Muscle layer of colon (tissue), 2 donors: ENCODE data around the gene NUP210.

Source experiments
- H3K27ac ChIP-seq: one replicate; pipeline ENCODE4 v1.7.0; 2013; ENCODE audit warnings: low read depth, mild to moderate bottlenecking, low read length, moderate library complexity
- H3K27me3 ChIP-seq, 2 donors: one replicate each; pipeline ENCODE4 v1.7.0; 2013; ENCODE audit warnings: low read length in 2 of 2, mild to moderate bottlenecking in 2 of 2; ENCODE audit not compliant: insufficient read depth in 2 of 2, control insufficient read depth in 1 of 2
- H3K36me3 ChIP-seq: one replicate; pipeline ENCODE4 v1.7.0; 2013; ENCODE audit warnings: mild to moderate bottlenecking, low read length; ENCODE audit not compliant: insufficient read depth
- H3K4me1 ChIP-seq: one replicate; pipeline ENCODE4 v1.7.0; 2013; ENCODE audit warnings: mild to moderate bottlenecking, low read length; ENCODE audit not compliant: insufficient read depth
- H3K4me3 ChIP-seq, 2 donors: one replicate each; pipeline ENCODE4 v1.7.0; 2013; ENCODE audit warnings: low read length in 2 of 2, low read depth in 1 of 2, mild to moderate bottlenecking in 1 of 2, moderate library complexity in 1 of 2
- H3K9ac ChIP-seq: one replicate; pipeline ENCODE4 v1.7.0; 2013; ENCODE audit warnings: low read length
- H3K9me3 ChIP-seq: one replicate; pipeline ENCODE4 v1.7.0; 2013; ENCODE audit warnings: mild to moderate bottlenecking, low read length
- donor health status: abdominal sarcoma.
- donor health status: Adenocarcinoma of cecum.

The NUP210 gene

GRCh38 chr3:13401149-13401548, 19.0 kb downstream of the NUP210 start:
- Histone ChIP-seq H3K27ac (no peak overlapping the region), H3K36me3 (no peaks in the 10 kb centered on the region), H3K4me1 (no peaks in the 10 kb centered on the region), H3K9me3 (no peaks in the 10 kb centered on the region), H3K9ac (no peak overlapping the region), H3K4me3 (no peak overlapping the region), H3K27me3 (no peaks in the 10 kb centered on the region)

- Histone ChIP-seq H3K36me3 (no peaks in the 10 kb centered on the region), H3K4me1 (no peaks in the 10 kb centered on the region), H3K27ac (no peak overlapping the region), H3K27me3 (no peaks in the 10 kb centered on the region), H3K4me3 (no peak overlapping the region), H3K9me3 (no peaks in the 10 kb centered on the region), H3K9ac (no peak overlapping the region)
Observed at GRCh38 chr3:13400114-13400673, 19.9 kb downstream of the NUP210 start.

- H3K4me3 ChIP-seq: no peak overlapping the region
- no peaks in the 10 kb centered on the region for H3K4me1 ChIP-seq
- no peak overlapping the region for H3K9ac ChIP-seq
- H3K27me3 ChIP-seq: no peaks in the 10 kb centered on the region
- H3K9me3 ChIP-seq: no peaks in the 10 kb centered on the region
- H3K27ac ChIP-seq: no peak overlapping the region
- H3K36me3 ChIP-seq: no peaks in the 10 kb centered on the region
Observed at GRCh38 chr3:13399603-13400002, 20.5 kb downstream of the NUP210 start.

- no peaks in the 10 kb centered on the region for H3K4me1 ChIP-seq
- H3K4me3 ChIP-seq: no peak overlapping the region
- no peaks in the 10 kb centered on the region for H3K27me3 ChIP-seq
- H3K27ac ChIP-seq: no peak overlapping the region
- no peaks in the 10 kb centered on the region for H3K9me3 ChIP-seq
- H3K9ac ChIP-seq: no peak overlapping the region
- no peaks in the 10 kb centered on the region for H3K36me3 ChIP-seq
Observed at GRCh38 chr3:13397316-13397715, 22.8 kb downstream of the NUP210 start.

- H3K9me3 ChIP-seq: no peaks in the 10 kb centered on the region
- no peak overlapping the region for H3K4me3 ChIP-seq
- no peak overlapping the region for H3K27ac ChIP-seq
- no peaks in the 10 kb centered on the region for H3K27me3 ChIP-seq
- no peaks in the 10 kb centered on the region for H3K4me1 ChIP-seq
- no peaks in the 10 kb centered on the region for H3K36me3 ChIP-seq
- H3K9ac ChIP-seq: no peak overlapping the region
Observed at GRCh38 chr3:13394363-13394762, 25.8 kb downstream of the NUP210 start.

GRCh38 chr3:13393427-13394360, 26.4 kb downstream of the NUP210 start:
- no peak overlapping the region for H3K9ac ChIP-seq
- H3K27ac ChIP-seq: no peak overlapping the region
- H3K9me3 ChIP-seq: no peaks in the 10 kb centered on the region
- H3K4me3 ChIP-seq: no peak overlapping the region
- H3K36me3 ChIP-seq: no peaks in the 10 kb centered on the region
- no peaks in the 10 kb centered on the region for H3K4me1 ChIP-seq
- no peaks in the 10 kb centered on the region for H3K27me3 ChIP-seq

- H3K4me3 ChIP-seq: no peak overlapping the region
- no peaks in the 10 kb centered on the region for H3K27me3 ChIP-seq
- no peak overlapping the region for H3K27ac ChIP-seq
- no peaks in the 10 kb centered on the region for H3K4me1 ChIP-seq
- no peaks in the 10 kb centered on the region for H3K9me3 ChIP-seq
- H3K9ac ChIP-seq: no peak overlapping the region
- H3K36me3 ChIP-seq: peaks cover 6% of the 10 kb centered on the region
Observed at GRCh38 chr3:13391308-13391707, 28.8 kb downstream of the NUP210 start.

- no peaks in the 10 kb centered on the region for H3K9me3 ChIP-seq
- no peak overlapping the region for H3K9ac ChIP-seq
- H3K4me3 ChIP-seq: no peak overlapping the region
- H3K4me1 ChIP-seq: no peaks in the 10 kb centered on the region
- H3K27me3 ChIP-seq: no peaks in the 10 kb centered on the region
- peaks cover 6% of the 10 kb centered on the region for H3K36me3 ChIP-seq
- no peak overlapping the region for H3K27ac ChIP-seq
Observed at GRCh38 chr3:13389378-13389777, 30.7 kb downstream of the NUP210 start.

- Histone ChIP-seq H3K4me1 (no peaks in the 10 kb centered on the region), H3K36me3 (peaks cover 6% of the 10 kb centered on the region), H3K27ac (no peak overlapping the region), H3K27me3 (no peaks in the 10 kb centered on the region), H3K9ac (no peak overlapping the region), H3K4me3 (no peak overlapping the region), H3K9me3 (no peaks in the 10 kb centered on the region)
Observed at GRCh38 chr3:13388816-13389215, 31.3 kb downstream of the NUP210 start.

- Histone ChIP-seq H3K9ac (no peak overlapping the region), H3K4me1 (no peaks in the 10 kb centered on the region), H3K27ac (no peak overlapping the region), H3K4me3 (no peak overlapping the region), H3K27me3 (no peaks in the 10 kb centered on the region), H3K36me3 (peaks cover 6% of the 10 kb centered on the region), H3K9me3 (no peaks in the 10 kb centered on the region)
Observed at GRCh38 chr3:13385373-13385965, 34.7 kb downstream of the NUP210 start.

GRCh38 chr3:13380971-13381370, 39.2 kb downstream of the NUP210 start:
- Histone ChIP-seq H3K9ac (no peak overlapping the region), H3K4me1 (no peaks in the 10 kb centered on the region), H3K4me3 (no peak overlapping the region), H3K27ac (no peak overlapping the region), H3K27me3 (no peaks in the 10 kb centered on the region), H3K9me3 (no peaks in the 10 kb centered on the region), H3K36me3 (no peaks in the 10 kb centered on the region)
